Measurements from ENCODE around the gene TRMT13.

- TF ChIP-seq CTCF (IDR thresholded peaks at IDR 0.05): no peak
- TF ChIP-seq POLR2A (IDR thresholded peaks at IDR 0.05): no peak
Measured at GRCh38 chr1:100198596-100198995, 65.6 kb downstream of the TRMT13 start.
